HG03432 (cell line): ENCODE measurements around the gene SMIM11.
"Not testable (repeated sequence)": the region's sequence is repeated elsewhere in the genome, so short reads cannot be mapped to it uniquely, and the experiment has no call there.

Source experiments
- ATAC-seq: cut with Tn5 transposase; IDR thresholded peaks from one replicate; pipeline ENCODE4 v1.9.1; 2021; ENCODE audit warnings: mild to moderate bottlenecking, moderate library complexity; ENCODE audit not compliant: unreplicated experiment

The SMIM11 gene

GRCh38 chr21:34354836-34355235 is 20.5 kb upstream of the SMIM11 start:
- ATAC-seq: no peak

GRCh38 chr21:34355570-34355969 is 19.7 kb upstream of the SMIM11 start:
- ATAC-seq: no peak

- ATAC-seq: no peak
These were observed 17.4 kb upstream of the SMIM11 start for GRCh38 chr21:34357889-34358288.

GRCh38 chr21:34358866-34359265 is 16.4 kb upstream of the SMIM11 start:
- ATAC-seq: no peak

- ATAC-seq: no peak
These were observed 14.6 kb upstream of the SMIM11 start for GRCh38 chr21:34360488-34361241.

- no peak for ATAC-seq
These were observed 13.2 kb upstream of the SMIM11 start for GRCh38 chr21:34362136-34362444.

GRCh38 chr21:34362670-34363069 is 12.6 kb upstream of the SMIM11 start:
- no peak for ATAC-seq

- no peak for ATAC-seq
These were observed 11.6 kb upstream of the SMIM11 start, which contains the start of gene KCNE2 for GRCh38 chr21:34363733-34364132. Gene KCNE2, plus strand, starts transcription at chr21:34364006. Its CDS starts 6,473 bp downstream, at chr21:34370479.

- no peak for ATAC-seq
These were observed 10.4 kb upstream of the SMIM11 start for GRCh38 chr21:34364921-34365320.

GRCh38 chr21:34365809-34366208 is 9.5 kb upstream of the SMIM11 start:
- ATAC-seq: no peak

GRCh38 chr21:34367320-34367935 is 7.9 kb upstream of the SMIM11 start:
- ATAC-seq: no peak

GRCh38 chr21:34369741-34370140 is 5.6 kb upstream of the SMIM11 start:
- no peak for ATAC-seq

- ATAC-seq: no peak
These were observed 3.0 kb upstream of the SMIM11 start for GRCh38 chr21:34372321-34372720.

GRCh38 chr21:34374462-34374861 is 845 bp upstream of the SMIM11 start:
- not testable (repeated sequence) for ATAC-seq

- peak; percentile 73 for ATAC-seq
These were observed 289 bp downstream of the SMIM11 start for GRCh38 chr21:34375619-34375972.

GRCh38 chr21:34383138-34383537 is 7.8 kb downstream of the SMIM11 start:
- ATAC-seq: not testable (repeated sequence)

GRCh38 chr21:34383724-34384415 is 8.6 kb downstream of the SMIM11 start:
- ATAC-seq: peak; percentile 84

GRCh38 chr21:34400522-34400921 is 25.2 kb downstream of the SMIM11 start:
- not testable (repeated sequence) for ATAC-seq

- not testable (repeated sequence) for ATAC-seq
These were observed 29.4 kb downstream of the SMIM11 start for GRCh38 chr21:34404742-34405141.

GRCh38 chr21:34405686-34406085 is 30.4 kb downstream of the SMIM11 start:
- ATAC-seq: not testable (repeated sequence)

GRCh38 chr21:34406102-34406501 is 30.8 kb downstream of the SMIM11 start:
- not testable (repeated sequence) for ATAC-seq

- not testable (repeated sequence) for ATAC-seq
These were observed 31.4 kb downstream of the SMIM11 start for GRCh38 chr21:34406676-34407075.
